IPS-18a (cell line): ENCODE measurements around the gene ZNF496.
A peak's percentile ranks its signal among the peaks of the same experiment; 100 is the strongest.
"Not testable (repeated sequence)": the region's sequence is repeated elsewhere in the genome, so short reads cannot be mapped to it uniquely, and the experiment has no call there.

Experiments
- H3K27ac ChIP-seq: one replicate; pipeline ENCODE4 v1.5.1; 2013; ENCODE audit warnings: low read length
- H3K27me3 ChIP-seq: one replicate; pipeline ENCODE4 v1.6.1; 2013; ENCODE audit warnings: mild to moderate bottlenecking, low read length; ENCODE audit not compliant: control insufficient read depth, insufficient read depth
- H3K36me3 ChIP-seq: one replicate; pipeline ENCODE4 v1.6.1; 2013; ENCODE audit warnings: low read depth, low read length; ENCODE audit not compliant: control insufficient read depth
- H3K4me1 ChIP-seq: one replicate; pipeline ENCODE4 v1.6.1; 2013; ENCODE audit warnings: low read depth, low read length; ENCODE audit not compliant: control insufficient read depth
- H3K4me3 ChIP-seq: one replicate; pipeline ENCODE4 v1.5.1; 2013; ENCODE audit warnings: low read length
- H3K9ac ChIP-seq: one replicate; pipeline ENCODE4 v1.6.1; 2013; ENCODE audit warnings: mild to moderate bottlenecking, low read length, moderate library complexity
- H3K9me3 ChIP-seq: one replicate; pipeline ENCODE4 v1.6.1; 2013; ENCODE audit warnings: low read depth, low read length; ENCODE audit not compliant: control insufficient read depth

Gene ZNF496

GRCh38 chr1:247297263-247298123 lies 34.2 kb downstream of the ZNF496 start:
- Histone ChIP-seq H3K36me3 (peaks cover 27% of the 10 kb centered on the region), H3K9ac (no peak overlapping the region), H3K4me1 (peaks cover 63% of the 10 kb centered on the region)

GRCh38 chr1:247296599-247297180 lies 35.0 kb downstream of the ZNF496 start:
- Histone ChIP-seq H3K9me3 (no peaks in the 10 kb centered on the region), H3K36me3 (peaks cover 20% of the 10 kb centered on the region), H3K4me3 (no peak overlapping the region), H3K9ac (no peak overlapping the region), H3K27ac (no peak overlapping the region), H3K27me3 (no peaks in the 10 kb centered on the region), H3K4me1 (peaks cover 70% of the 10 kb centered on the region)

More at GRCh38 chr1:247297263-247298123, 34.2 kb downstream of the ZNF496 start:
- no peaks in the 10 kb centered on the region for H3K27me3 ChIP-seq
- no peak overlapping the region for H3K27ac ChIP-seq
- H3K9me3 ChIP-seq: no peaks in the 10 kb centered on the region
- H3K4me3 ChIP-seq: no peak overlapping the region

GRCh38 chr1:247295746-247296145 lies 35.9 kb downstream of the ZNF496 start:
- H3K27me3 ChIP-seq: no peaks in the 10 kb centered on the region
- no peak overlapping the region for H3K9ac ChIP-seq
- H3K4me1 ChIP-seq: peaks cover 70% of the 10 kb centered on the region
- no peak overlapping the region for H3K4me3 ChIP-seq
- H3K36me3 ChIP-seq: peaks cover 15% of the 10 kb centered on the region
- H3K9me3 ChIP-seq: no peaks in the 10 kb centered on the region
- no peak overlapping the region for H3K27ac ChIP-seq

- peak overlapping the region; percentile 16 for H3K4me3 ChIP-seq
These were observed 36.4 kb downstream of the ZNF496 start for GRCh38 chr1:247295274-247295684.

GRCh38 chr1:247294282-247294681 lies 37.4 kb downstream of the ZNF496 start:
- no peak overlapping the region for H3K27ac ChIP-seq
- no peak overlapping the region for H3K4me3 ChIP-seq
- H3K9ac ChIP-seq: no peak overlapping the region
- H3K9me3 ChIP-seq: no peaks in the 10 kb centered on the region
- peaks cover 3% of the 10 kb centered on the region for H3K36me3 ChIP-seq
- H3K4me1 ChIP-seq: peaks cover 69% of the 10 kb centered on the region
- H3K27me3 ChIP-seq: no peaks in the 10 kb centered on the region

More at GRCh38 chr1:247295274-247295684, 36.4 kb downstream of the ZNF496 start:
- Histone ChIP-seq H3K9me3 (no peaks in the 10 kb centered on the region), H3K27ac (no peak overlapping the region), H3K27me3 (no peaks in the 10 kb centered on the region), H3K9ac (no peak overlapping the region), H3K36me3 (peaks cover 11% of the 10 kb centered on the region), H3K4me1 (peaks cover 70% of the 10 kb centered on the region)

GRCh38 chr1:247293047-247293446 lies 38.6 kb downstream of the ZNF496 start:
- Histone ChIP-seq H3K27me3 (no peaks in the 10 kb centered on the region), H3K4me1 (peaks cover 60% of the 10 kb centered on the region), H3K4me3 (no peak overlapping the region), H3K9me3 (no peaks in the 10 kb centered on the region), H3K27ac (no peak overlapping the region), H3K9ac (no peak overlapping the region), H3K36me3 (no peaks in the 10 kb centered on the region)

GRCh38 chr1:247291833-247292561 lies 39.7 kb downstream of the ZNF496 start:
- Histone ChIP-seq H3K9me3 (no peaks in the 10 kb centered on the region), H3K4me3 (no peak overlapping the region), H3K36me3 (no peaks in the 10 kb centered on the region), H3K27ac (no peak overlapping the region), H3K27me3 (no peaks in the 10 kb centered on the region), H3K9ac (no peak overlapping the region), H3K4me1 (peaks cover 53% of the 10 kb centered on the region)

- Histone ChIP-seq H3K4me1 (peaks cover 47% of the 10 kb centered on the region), H3K27me3 (no peaks in the 10 kb centered on the region)
These were observed 40.5 kb downstream of the ZNF496 start for GRCh38 chr1:247291161-247291560.

GRCh38 chr1:247290576-247290975 lies 41.1 kb downstream of the ZNF496 start:
- Histone ChIP-seq H3K4me1 (peaks cover 41% of the 10 kb centered on the region), H3K27ac (no peak overlapping the region), H3K36me3 (no peaks in the 10 kb centered on the region), H3K9me3 (no peaks in the 10 kb centered on the region), H3K4me3 (no peak overlapping the region), H3K9ac (no peak overlapping the region), H3K27me3 (no peaks in the 10 kb centered on the region)

More at GRCh38 chr1:247291161-247291560, 40.5 kb downstream of the ZNF496 start:
- Histone ChIP-seq H3K4me3 (no peak overlapping the region), H3K27ac (no peak overlapping the region), H3K9me3 (no peaks in the 10 kb centered on the region), H3K9ac (no peak overlapping the region), H3K36me3 (no peaks in the 10 kb centered on the region)

GRCh38 chr1:247289274-247289892 lies 42.3 kb downstream of the ZNF496 start:
- not testable (repeated sequence) for H3K4me3 ChIP-seq, H3K36me3 ChIP-seq, H3K9ac ChIP-seq, H3K27ac ChIP-seq, H3K27me3 ChIP-seq, H3K9me3 ChIP-seq
- H3K4me1 ChIP-seq: peaks cover 30% of the 10 kb centered on the region

- no peak overlapping the region for H3K27ac ChIP-seq
- no peaks in the 10 kb centered on the region for H3K36me3 ChIP-seq
- H3K9me3 ChIP-seq: no peaks in the 10 kb centered on the region
- peaks cover 22% of the 10 kb centered on the region for H3K4me1 ChIP-seq
- no peak overlapping the region for H3K4me3 ChIP-seq
- H3K27me3 ChIP-seq: no peaks in the 10 kb centered on the region
- H3K9ac ChIP-seq: no peak overlapping the region
These were observed 43.3 kb downstream of the ZNF496 start for GRCh38 chr1:247288341-247288740.
